GM12872 (cell line): Measurements from ENCODE around the gene CAMTA1.

Experiments used
- CTCF ChIP-seq: IDR thresholded peaks from 3 replicates; pipeline ENCODE4 v1.5.1; 2011; ENCODE audit warnings: low read depth, mild to moderate bottlenecking, low read length, moderate library complexity; ENCODE audit not compliant: insufficient read depth

The CAMTA1 gene

GRCh38 chr1:7278827-7279765 is 493.8 kb downstream of the CAMTA1 start:
- TF ChIP-seq CTCF: no peak

GRCh38 chr1:7279769-7280168 is 494.5 kb downstream of the CAMTA1 start:
- TF ChIP-seq CTCF: no peak

GRCh38 chr1:7280347-7280960 is 495.2 kb downstream of the CAMTA1 start:
- TF ChIP-seq CTCF: no peak

- TF ChIP-seq CTCF: no peak
These were observed 496.6 kb downstream of the CAMTA1 start for GRCh38 chr1:7281821-7282220.

- TF ChIP-seq CTCF: no peak
These were observed 499.7 kb downstream of the CAMTA1 start for GRCh38 chr1:7284839-7285435.

- TF ChIP-seq CTCF: no peak
These were observed 500.7 kb downstream of the CAMTA1 start for GRCh38 chr1:7285856-7286454.

- no peak for TF ChIP-seq CTCF
These were observed 501.8 kb downstream of the CAMTA1 start for GRCh38 chr1:7287013-7287412.
